HFFc6 (cell line): ENCODE measurements around the gene MTRR. TPM values are rescaled to one million over a fixed set of nuclear protein-coding genes. Genes with fewer than 3 reads are reported as not detected.

Source experiments
- DNase-seq: peaks from one replicate; pipeline ENCODE4 v3.0.0-alpha.2; 2018
- H3K27ac Mint-ChIP-seq: 2 replicates; pipeline ENCODE4 v1.8.0; 2020; ENCODE audit warnings: mild to moderate bottlenecking, mixed read lengths
- H3K27me3 Mint-ChIP-seq: 2 replicates; pipeline ENCODE4 v1.8.0; 2021; ENCODE audit warnings: mild to moderate bottlenecking, moderate library complexity, mixed read lengths; ENCODE audit not compliant: insufficient read depth
- H3K36me3 Mint-ChIP-seq: 2 replicates; pipeline ENCODE4 v1.8.0; 2021; ENCODE audit warnings: low read depth, mixed read lengths
- H3K4me1 Mint-ChIP-seq: 2 replicates; pipeline ENCODE4 v1.8.0; 2020; ENCODE audit warnings: low read depth, mixed read lengths
- H3K4me3 Mint-ChIP-seq: 2 replicates; pipeline ENCODE4 v1.8.0; 2020; ENCODE audit warnings: mild to moderate bottlenecking, moderate library complexity, mixed read lengths
- H3K9me3 Mint-ChIP-seq: 2 replicates; pipeline ENCODE4 v1.8.0; 2020; ENCODE audit warnings: mild to moderate bottlenecking, mixed read lengths
- CTCF ChIP-seq: fragments of 200-600 bp; sonication (generic); IDR thresholded peaks from 2 replicates; pipeline ENCODE4 v1.5.0; 2021; ENCODE audit warnings: antibody characterized with exemption, mild to moderate bottlenecking
- total RNA-seq, 6 experiments: library from RNA; stranded (reverse); fragmentation: NEBNext Ultra II Directional; extraction: Animal tissue kit (Norgen Biotek cat#: 25700); gene quantifications; 2 replicates in 1 of 6; 3 replicates in 5 of 6; pipeline ENCODE4 v1.2.3, GENCODE V29; 2021

MTRR gene
- total RNA-seq, 6 experiments from 2014 or later = 33.8 to 44.1 (median 37.0) TPM

GRCh38 chr5:7881091-7881490, 12.1 kb downstream of the MTRR start:
- H3K27ac Mint-ChIP-seq = no peak overlapping the region
- H3K4me1 Mint-ChIP-seq = peaks cover 31% of the 10 kb centered on the region
- H3K36me3 Mint-ChIP-seq = peaks cover 23% of the 10 kb centered on the region
- H3K27me3 Mint-ChIP-seq = no peaks in the 10 kb centered on the region; the same call in 1 of the 2 replicates
- no peak for TF ChIP-seq CTCF
- H3K9me3 Mint-ChIP-seq = no peaks in the 10 kb centered on the region
- no peak overlapping the region for H3K4me3 Mint-ChIP-seq
- DNase-seq = no peak

- no peak overlapping the region for H3K4me3 Mint-ChIP-seq
- no peaks in the 10 kb centered on the region for H3K9me3 Mint-ChIP-seq
- H3K4me1 Mint-ChIP-seq = peaks cover 24% of the 10 kb centered on the region
- TF ChIP-seq CTCF = no peak
- H3K36me3 Mint-ChIP-seq = peaks cover 16% of the 10 kb centered on the region; the same call in 1 of the 2 replicates
- no peak overlapping the region for H3K27ac Mint-ChIP-seq
- no peak for DNase-seq
- H3K27me3 Mint-ChIP-seq = no peaks in the 10 kb centered on the region; the same call in 1 of the 2 replicates
Observed at GRCh38 chr5:7881816-7882215, 12.9 kb downstream of the MTRR start.

- peaks cover 17% of the 10 kb centered on the region; the same call in 1 of the 2 replicates for H3K36me3 Mint-ChIP-seq
- DNase-seq = no peak
- peaks cover 20% of the 10 kb centered on the region for H3K4me1 Mint-ChIP-seq
- no peaks in the 10 kb centered on the region for H3K9me3 Mint-ChIP-seq
- no peak overlapping the region for H3K27ac Mint-ChIP-seq
- no peaks in the 10 kb centered on the region; the same call in 1 of the 2 replicates for H3K27me3 Mint-ChIP-seq
- no peak overlapping the region for H3K4me3 Mint-ChIP-seq
- TF ChIP-seq CTCF = no peak
Observed at GRCh38 chr5:7882926-7883325, 14.0 kb downstream of the MTRR start.

GRCh38 chr5:7884491-7885267, 15.7 kb downstream of the MTRR start:
- Mint-ChIP-seq H3K27me3 (no peaks in the 10 kb centered on the region; the same call in 1 of the 2 replicates), H3K4me1 (peaks cover 13% of the 10 kb centered on the region)

GRCh38 chr5:7886849-7887475, 18.0 kb downstream of the MTRR start:
- Mint-ChIP-seq H3K36me3 (peaks cover 12% of the 10 kb centered on the region), H3K4me1 (peaks cover 13% of the 10 kb centered on the region), H3K4me3 (no peak overlapping the region), H3K27me3 (no peaks in the 10 kb centered on the region; the same call in 1 of the 2 replicates), H3K27ac (0 out of 2 replicates have a peak overlapping the region, but pooled peaks have one; percentile 16), H3K9me3 (no peaks in the 10 kb centered on the region)
- peak; percentile 83 for TF ChIP-seq CTCF
- DNase-seq = peak; percentile 50

More at GRCh38 chr5:7884491-7885267, 15.7 kb downstream of the MTRR start:
- Mint-ChIP-seq H3K9me3 (no peaks in the 10 kb centered on the region), H3K27ac (no peak overlapping the region), H3K4me3 (no peak overlapping the region), H3K36me3 (peaks cover 11% of the 10 kb centered on the region)
- TF ChIP-seq CTCF = no peak
- DNase-seq = no peak
